Measurements from ENCODE around the gene MKKS. TPM values are rescaled to one million over a fixed set of nuclear protein-coding genes. Genes with fewer than 3 reads are reported as not detected.

The MKKS gene
- total and polyA plus RNA-seq, 2 of the 13 experiments (the other 11 are each of a cell fraction or from before 2014, with no cell fraction given) = 26.7 to 34.5 TPM

GRCh38 chr20:10371467-10371866 is 62.6 kb downstream of the MKKS start (continued):
- TF ChIP-seq FOXP1 (IDR thresholded peaks at IDR 0.05) (no peak), FOXP1 (CRISPR knock-in tag; IDR thresholded peaks at IDR 0.05) (0 out of 2 replicates have a peak, but pooled peaks have one; percentile 15), NFYC (CRISPR knock-in tag; IDR thresholded peaks at IDR 0.05) (no peak), ZNF432 (CRISPR knock-in tag; IDR thresholded peaks at IDR 0.05; ENCODE audit: borderline replicate concordance) (no peak), SATB2 (CRISPR knock-in tag; IDR thresholded peaks at IDR 0.05) (no peak), ELF1 (CRISPR knock-in tag; IDR thresholded peaks at IDR 0.05) (0 out of 2 replicates have a peak, but pooled peaks have one; percentile 13), ZNF18 (CRISPR knock-in tag; IDR thresholded peaks at IDR 0.05; ENCODE audit: insufficient replicate concordance) (no peak), EP300 (IDR thresholded peaks at IDR 0.05; ENCODE audit: low read depth in 2 of 2, low read length in 2 of 2) (peak in 1 of 2 experiments; percentile 9; a peak in 1 of 4 replicates), EP300 (CRISPR knock-in tag; IDR thresholded peaks at IDR 0.05; ENCODE audit: borderline replicate concordance) (no peak), E2F2 (CRISPR knock-in tag; IDR thresholded peaks at IDR 0.05; ENCODE audit: borderline replicate concordance) (no peak), ZC3H4 (CRISPR knock-in tag; IDR thresholded peaks at IDR 0.05; ENCODE audit: borderline replicate concordance) (no peak), U2AF1 (optimal IDR thresholded peaks at IDR 0.05; ENCODE audit: low read depth, low read length) (no peak), CREM (IDR thresholded peaks at IDR 0.05) (no peak), CREM (CRISPR knock-in tag; IDR thresholded peaks at IDR 0.05) (no peak), ZNF644 (CRISPR knock-in tag; IDR thresholded peaks at IDR 0.05; ENCODE audit: low read depth) (peak; percentile 34; the same call in 1 of the 2 replicates), ZNF12 (CRISPR knock-in tag; IDR thresholded peaks at IDR 0.05) (no peak), SOX5 (CRISPR knock-in tag; IDR thresholded peaks at IDR 0.05; ENCODE audit: borderline replicate concordance) (peak; percentile 23; the same call in 1 of the 2 replicates), STAT5B (CRISPR knock-in tag; IDR thresholded peaks at IDR 0.05) (no peak), HDAC1 (CRISPR knock-in tag; IDR thresholded peaks at IDR 0.05) (no peak), MEIS1 (CRISPR knock-in tag; IDR thresholded peaks at IDR 0.05; ENCODE audit: borderline replicate concordance) (no peak), SOX13 (IDR thresholded peaks at IDR 0.05) (no peak), SOX13 (CRISPR knock-in tag; conservative IDR thresholded peaks at IDR 0.05 in 1 of 2, IDR thresholded peaks at IDR 0.05 in 1 of 2) (0 out of 4 replicates have a peak, but pooled peaks of 1 of the 2 experiments have one; percentile 21)
- TF ChIP-seq, protein P1, sequence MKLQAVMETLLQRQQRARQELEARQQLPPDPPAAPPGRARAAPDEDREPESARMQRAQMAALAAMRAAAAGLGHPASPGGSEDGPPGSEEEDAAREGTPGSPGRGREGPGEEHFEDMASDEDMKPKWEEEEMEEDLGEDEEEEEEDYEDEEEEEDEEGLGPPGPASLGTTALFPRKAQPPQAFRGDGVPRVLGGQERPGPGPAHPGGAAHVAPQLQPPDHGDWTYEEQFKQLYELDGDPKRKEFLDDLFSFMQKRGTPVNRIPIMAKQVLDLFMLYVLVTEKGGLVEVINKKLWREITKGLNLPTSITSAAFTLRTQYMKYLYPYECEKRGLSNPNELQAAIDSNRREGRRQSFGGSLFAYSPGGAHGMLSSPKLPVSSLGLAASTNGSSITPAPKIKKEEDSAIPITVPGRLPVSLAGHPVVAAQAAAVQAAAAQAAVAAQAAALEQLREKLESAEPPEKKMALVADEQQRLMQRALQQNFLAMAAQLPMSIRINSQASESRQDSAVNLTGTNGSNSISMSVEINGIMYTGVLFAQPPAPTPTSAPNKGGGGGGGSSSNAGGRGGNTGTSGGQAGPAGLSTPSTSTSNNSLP (IDR thresholded peaks at IDR 0.05; ENCODE audit: low read depth, low read length) = no peak
- TF ChIP-seq, protein P2, sequence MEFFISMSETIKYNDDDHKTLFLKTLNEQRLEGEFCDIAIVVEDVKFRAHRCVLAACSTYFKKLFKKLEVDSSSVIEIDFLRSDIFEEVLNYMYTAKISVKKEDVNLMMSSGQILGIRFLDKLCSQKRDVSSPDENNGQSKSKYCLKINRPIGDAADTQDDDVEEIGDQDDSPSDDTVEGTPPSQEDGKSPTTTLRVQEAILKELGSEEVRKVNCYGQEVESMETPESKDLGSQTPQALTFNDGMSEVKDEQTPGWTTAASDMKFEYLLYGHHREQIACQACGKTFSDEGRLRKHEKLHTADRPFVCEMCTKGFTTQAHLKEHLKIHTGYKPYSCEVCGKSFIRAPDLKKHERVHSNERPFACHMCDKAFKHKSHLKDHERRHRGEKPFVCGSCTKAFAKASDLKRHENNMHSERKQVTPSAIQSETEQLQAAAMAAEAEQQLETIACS (CRISPR knock-in tag; IDR thresholded peaks at IDR 0.05) = no peak
- TF ChIP-seq, protein P3, sequence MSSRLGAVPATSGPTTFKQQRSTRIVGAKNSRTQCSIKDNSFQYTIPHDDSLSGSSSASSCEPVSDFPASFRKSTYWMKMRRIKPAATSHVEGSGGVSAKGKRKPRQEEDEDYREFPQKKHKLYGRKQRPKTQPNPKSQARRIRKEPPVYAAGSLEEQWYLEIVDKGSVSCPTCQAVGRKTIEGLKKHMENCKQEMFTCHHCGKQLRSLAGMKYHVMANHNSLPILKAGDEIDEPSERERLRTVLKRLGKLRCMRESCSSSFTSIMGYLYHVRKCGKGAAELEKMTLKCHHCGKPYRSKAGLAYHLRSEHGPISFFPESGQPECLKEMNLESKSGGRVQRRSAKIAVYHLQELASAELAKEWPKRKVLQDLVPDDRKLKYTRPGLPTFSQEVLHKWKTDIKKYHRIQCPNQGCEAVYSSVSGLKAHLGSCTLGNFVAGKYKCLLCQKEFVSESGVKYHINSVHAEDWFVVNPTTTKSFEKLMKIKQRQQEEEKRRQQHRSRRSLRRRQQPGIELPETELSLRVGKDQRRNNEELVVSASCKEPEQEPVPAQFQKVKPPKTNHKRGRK (CRISPR knock-in tag; IDR thresholded peaks at IDR 0.05) = no peak

All from HepG2 (cell line).